ENCODE measurements around the gene POU2F1. TPM values are rescaled to one million over a fixed set of nuclear protein-coding genes. Genes with fewer than 3 reads are reported as not detected.

The POU2F1 gene
- polyA plus RNA-seq, 1 donor (not counting 4 experiments of a cell fraction or from before 2014, with no cell fraction given) = 3.2 TPM

- H3K4me3 ChIP-seq (ENCODE audit: control insufficient read depth in 2 of 3, extremely low read depth in 1 of 3, insufficient read depth in 2 of 3, low read depth in 1 of 3, low read length in 3 of 3) = no peak overlapping the region
- H3K27me3 ChIP-seq (ENCODE audit: control insufficient read depth, extremely low read depth, insufficient read depth, low read length) = no peaks in the 10 kb centered on the region
- no peak overlapping the region for H3K27ac ChIP-seq (ENCODE audit: control insufficient read depth, insufficient read depth, low read length)
- FAIRE-seq (no peak), DNase-seq (ENCODE audit: low read depth, low spot score) (no peak)
- TF ChIP-seq EZH2 (IDR thresholded peaks at IDR 0.05; ENCODE audit: low read length) (no peak), CTCF (optimal IDR thresholded peaks at IDR 0.05 in 1 of 3, IDR thresholded peaks at IDR 0.05 in 1 of 3, conservative IDR thresholded peaks at IDR 0.05 in 1 of 3; ENCODE audit: extremely low read depth in 1 of 3, insufficient read depth in 2 of 3, low read length in 3 of 3) (no peak)
- H3K9me1 ChIP-seq (ENCODE audit: control insufficient read depth, extremely low read depth, insufficient read depth, low read length) = no peaks in the 10 kb centered on the region
- no peak overlapping the region for H3K4me2 ChIP-seq (ENCODE audit: control insufficient read depth, extremely low read depth, insufficient read depth, low read depth, low read length)
- no peak overlapping the region for H2AFZ ChIP-seq (ENCODE audit: control insufficient read depth, low read length)
- H3K4me1 ChIP-seq (ENCODE audit: control insufficient read depth, extremely low read depth, insufficient read depth, low read length) = no peaks in the 10 kb centered on the region
- H3K9ac ChIP-seq (ENCODE audit: control insufficient read depth, extremely low read depth, insufficient read depth, low read length) = no peak overlapping the region
- no peaks in the 10 kb centered on the region for H3K36me3 ChIP-seq (ENCODE audit: control insufficient read depth in 2 of 2, extremely low read depth in 1 of 2, insufficient read depth in 2 of 2, low read length in 2 of 2)
- no peaks in the 10 kb centered on the region for H3K79me2 ChIP-seq (ENCODE audit: control insufficient read depth, insufficient read depth, low read length)
- dilution Hi-C loops (cut with MboI; ENCODE audit: extremely low pct_ligation_motif_present, low sequenced_read_pairs) = no loop called here
- no peaks in the 10 kb centered on the region for H4K20me1 ChIP-seq (ENCODE audit: control insufficient read depth, extremely low read depth, insufficient read depth, low read length)
- no peaks in the 10 kb centered on the region for H3K9me3 ChIP-seq (ENCODE audit: control insufficient read depth, low read depth, low read length)
These were observed 111.0 kb downstream of the POU2F1 start for GRCh38 chr1:167331650-167332049.

GRCh38 chr1:167332503-167332902, 111.8 kb downstream of the POU2F1 start:
- no peaks in the 10 kb centered on the region for H3K36me3 ChIP-seq (ENCODE audit: control insufficient read depth in 2 of 2, extremely low read depth in 1 of 2, insufficient read depth in 2 of 2, low read length in 2 of 2)
- H2AFZ ChIP-seq (ENCODE audit: control insufficient read depth, low read length) = no peak overlapping the region
- no peak overlapping the region for H3K27ac ChIP-seq (ENCODE audit: control insufficient read depth, insufficient read depth, low read length)
- H3K27me3 ChIP-seq (ENCODE audit: control insufficient read depth, extremely low read depth, insufficient read depth, low read length) = no peaks in the 10 kb centered on the region
- no peak for FAIRE-seq
- H3K4me1 ChIP-seq (ENCODE audit: control insufficient read depth, extremely low read depth, insufficient read depth, low read length) = no peaks in the 10 kb centered on the region
- no peaks in the 10 kb centered on the region for H3K79me2 ChIP-seq (ENCODE audit: control insufficient read depth, insufficient read depth, low read length)
- no peak overlapping the region for H3K4me2 ChIP-seq (ENCODE audit: control insufficient read depth, extremely low read depth, insufficient read depth, low read depth, low read length)
- H3K9ac ChIP-seq (ENCODE audit: control insufficient read depth, extremely low read depth, insufficient read depth, low read length) = no peak overlapping the region
- TF ChIP-seq CTCF (optimal IDR thresholded peaks at IDR 0.05 in 1 of 3, IDR thresholded peaks at IDR 0.05 in 1 of 3, conservative IDR thresholded peaks at IDR 0.05 in 1 of 3; ENCODE audit: extremely low read depth in 1 of 3, insufficient read depth in 2 of 3, low read length in 3 of 3) (no peak), EZH2 (IDR thresholded peaks at IDR 0.05; ENCODE audit: low read length) (no peak)
- H4K20me1 ChIP-seq (ENCODE audit: control insufficient read depth, extremely low read depth, insufficient read depth, low read length) = no peaks in the 10 kb centered on the region
- no peaks in the 10 kb centered on the region for H3K9me1 ChIP-seq (ENCODE audit: control insufficient read depth, extremely low read depth, insufficient read depth, low read length)
- dilution Hi-C loops (cut with MboI; ENCODE audit: extremely low pct_ligation_motif_present, low sequenced_read_pairs) = no loop called here
- DNase-seq (ENCODE audit: low read depth, low spot score) = no peak
- H3K9me3 ChIP-seq (ENCODE audit: control insufficient read depth, low read depth, low read length) = no peaks in the 10 kb centered on the region
- no peak overlapping the region for H3K4me3 ChIP-seq (ENCODE audit: control insufficient read depth in 2 of 3, extremely low read depth in 1 of 3, insufficient read depth in 2 of 3, low read depth in 1 of 3, low read length in 3 of 3)
